HuH-7.5 (cell line): ENCODE results near the gene DLL4.

ENCODE experiments used
- DNase-seq: peaks from one replicate; pipeline ENCODE4 v3.0.0; 2011; ENCODE audit warnings: low spot score

Gene DLL4

DNA sequence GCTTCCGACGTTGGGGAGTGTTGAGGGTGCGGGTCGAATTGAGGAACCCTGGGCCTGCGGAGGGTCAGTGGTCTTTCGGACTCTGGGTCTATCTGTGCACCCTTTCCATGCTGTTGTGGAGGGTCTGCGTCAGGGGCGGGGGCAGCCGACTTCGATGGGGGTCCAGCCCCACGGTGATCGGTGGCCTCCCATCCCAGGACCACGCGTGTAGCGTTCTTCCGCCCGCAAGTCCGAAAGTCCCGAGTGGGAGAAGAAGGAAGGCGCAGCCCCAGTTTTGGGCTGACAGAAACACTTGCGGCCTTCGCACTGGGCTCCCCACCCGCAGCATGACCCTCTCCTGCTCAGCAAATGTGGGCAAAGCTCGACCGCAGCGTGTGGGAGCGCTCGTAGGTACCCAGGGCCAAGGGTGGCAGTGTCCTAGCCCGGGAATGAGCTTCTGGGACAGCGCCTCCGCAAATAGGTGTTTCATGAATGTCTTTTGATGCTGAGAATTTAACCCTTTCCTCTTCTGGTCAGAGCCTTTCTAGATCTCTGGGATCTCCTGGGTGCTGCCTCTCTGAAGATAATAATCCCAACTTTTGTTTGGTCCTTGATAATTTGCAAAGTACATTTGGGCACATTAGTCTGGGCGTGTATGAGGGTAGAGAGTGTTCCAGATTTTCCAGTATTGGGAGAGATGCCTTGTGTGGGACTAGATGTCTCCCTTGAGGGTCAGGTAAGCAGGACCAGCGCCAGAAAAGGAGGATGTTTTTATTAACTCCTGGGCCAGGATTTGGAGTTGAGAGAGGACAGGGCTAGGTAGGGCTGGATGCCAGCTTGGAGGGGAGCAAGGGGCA is 2.3 kb upstream of the DLL4 start:
- no peak for DNase-seq

DNA sequence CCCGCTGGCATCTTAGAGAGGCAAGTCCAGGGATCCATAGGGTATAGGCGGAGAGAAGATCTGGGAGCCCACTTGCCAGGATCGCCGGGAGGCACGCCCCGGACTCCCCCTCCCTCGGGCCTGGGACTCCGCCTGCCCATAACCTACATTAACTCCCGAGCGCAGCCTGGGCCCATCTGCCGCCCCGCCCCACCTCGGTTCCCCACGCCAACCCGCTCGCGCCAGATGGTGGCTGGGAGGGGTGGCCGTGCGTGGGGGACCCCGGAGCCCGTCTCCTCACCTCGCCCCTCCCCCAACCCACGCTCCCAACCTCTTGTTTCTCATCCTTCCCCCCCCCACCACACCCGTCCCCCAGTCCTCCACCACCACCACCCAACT is 1.7 kb upstream of the DLL4 start:
- DNase-seq, result no peak

DNA sequence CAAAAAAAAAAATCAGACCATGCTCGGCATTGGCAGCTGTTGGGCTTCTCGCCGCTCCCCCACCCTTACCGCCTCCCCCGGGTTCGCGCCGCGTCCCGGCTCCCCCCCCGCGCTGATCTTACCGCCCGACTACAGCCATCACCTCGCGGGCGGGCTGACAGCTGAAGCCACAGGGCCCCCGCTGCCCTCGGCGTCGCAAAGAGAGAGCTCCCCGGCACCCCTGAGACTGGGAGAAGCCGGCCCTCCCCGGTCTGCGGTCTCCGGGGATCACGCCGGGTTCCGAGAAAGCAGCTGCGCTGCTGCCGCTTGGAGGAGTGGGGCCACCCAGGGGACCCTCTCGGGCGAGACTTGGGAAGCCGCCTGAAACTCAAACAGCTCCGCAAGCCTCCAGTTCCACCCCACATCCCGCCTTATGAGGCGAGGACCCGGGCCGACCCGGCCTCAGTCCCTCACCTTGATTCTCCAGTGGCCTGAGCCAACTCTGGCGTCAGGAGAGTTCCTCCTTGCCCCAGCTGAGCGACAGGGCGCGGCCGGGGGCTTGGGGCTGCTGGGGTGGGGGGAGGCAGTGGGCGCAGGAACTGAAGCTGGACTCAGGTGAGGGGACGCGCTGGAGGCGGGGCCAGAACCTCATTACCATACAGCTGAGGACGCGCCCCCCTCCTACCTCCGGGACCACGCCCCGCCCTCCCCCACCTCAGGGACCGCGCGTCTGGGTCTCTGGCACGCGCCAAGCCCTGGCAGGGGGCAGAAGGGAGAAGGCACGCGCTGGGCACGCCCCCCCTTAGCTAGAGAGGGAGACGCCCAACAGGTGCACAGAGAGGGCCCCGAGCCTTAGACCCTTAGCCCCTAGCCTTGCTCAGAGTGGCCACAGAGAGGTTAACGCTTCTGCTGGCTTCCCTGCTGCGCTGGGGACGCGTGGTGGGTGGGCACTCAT is 1.0 kb upstream of the DLL4 start:
- DNase-seq, result no peak

DNA sequence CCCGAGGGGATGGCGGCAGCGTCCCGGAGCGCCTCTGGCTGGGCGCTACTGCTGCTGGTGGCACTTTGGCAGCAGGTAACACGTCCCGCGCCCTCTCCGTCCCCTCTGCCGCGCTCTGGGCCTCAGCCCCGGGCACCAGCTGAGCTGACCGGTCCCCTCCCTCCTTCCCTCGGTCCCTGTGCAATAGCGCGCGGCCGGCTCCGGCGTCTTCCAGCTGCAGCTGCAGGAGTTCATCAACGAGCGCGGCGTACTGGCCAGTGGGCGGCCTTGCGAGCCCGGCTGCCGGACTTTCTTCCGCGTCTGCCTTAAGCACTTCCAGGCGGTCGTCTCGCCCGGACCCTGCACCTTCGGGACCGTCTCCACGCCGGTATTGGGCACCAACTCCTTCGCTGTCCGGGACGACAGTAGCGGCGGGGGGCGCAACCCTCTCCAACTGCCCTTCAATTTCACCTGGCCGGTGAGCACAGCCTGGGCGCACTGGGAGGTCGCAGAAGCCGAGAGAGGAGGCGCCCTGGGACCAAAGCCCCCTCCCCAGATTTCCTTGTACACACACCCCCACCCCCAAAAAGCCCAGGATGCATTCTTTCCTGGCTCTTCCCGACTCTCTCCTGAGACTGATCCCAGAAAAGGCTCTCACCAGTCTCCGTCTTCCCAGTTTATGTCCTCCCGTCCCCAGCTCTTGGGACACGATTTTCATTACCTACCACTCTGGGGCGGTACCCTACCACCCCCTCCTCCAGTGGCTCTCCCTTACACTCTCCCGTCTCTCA is 705 bp downstream of the DLL4 start:
- no peak for DNase-seq

DNA sequence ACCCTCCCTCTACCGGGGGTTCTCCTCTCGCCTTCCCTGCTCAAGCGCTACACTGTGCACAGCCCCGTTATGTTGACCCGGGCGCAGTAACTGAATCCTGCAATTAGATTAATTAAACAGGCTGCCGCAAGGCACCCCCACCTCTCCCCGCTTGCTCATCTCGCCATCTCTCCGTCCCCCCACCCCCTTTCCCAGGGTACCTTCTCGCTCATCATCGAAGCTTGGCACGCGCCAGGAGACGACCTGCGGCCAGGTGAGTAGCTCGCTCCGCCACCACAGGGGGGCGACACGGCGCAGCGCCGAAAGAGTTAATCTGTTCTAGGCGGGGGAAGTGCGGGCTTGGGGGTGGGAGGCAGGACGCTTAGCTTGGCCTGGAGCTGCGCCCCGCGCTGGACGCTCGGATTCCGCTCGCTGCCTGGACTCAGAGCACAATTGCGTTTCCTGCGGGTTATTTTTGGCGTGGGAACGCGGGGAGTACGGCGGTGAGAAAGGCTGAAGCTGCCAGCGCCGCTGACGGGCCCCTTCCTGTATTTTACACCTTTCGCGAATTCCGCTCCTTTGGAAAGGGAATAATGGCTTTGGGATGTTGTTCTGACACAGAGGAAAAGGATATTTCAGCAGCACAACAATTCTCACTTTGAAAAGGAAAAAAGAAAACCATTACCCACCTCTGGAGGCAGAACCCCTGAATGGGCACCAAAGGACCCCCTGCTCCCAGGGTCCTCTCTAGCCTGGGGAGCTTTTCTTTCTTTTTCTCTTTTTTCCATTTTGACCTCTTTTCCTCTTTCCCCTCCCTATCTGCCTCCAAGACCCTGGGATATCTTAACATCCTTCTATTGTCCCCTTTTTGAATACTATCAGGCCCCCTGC is 1.5 kb downstream of the DLL4 start:
- peak; percentile 77 for DNase-seq

DNA sequence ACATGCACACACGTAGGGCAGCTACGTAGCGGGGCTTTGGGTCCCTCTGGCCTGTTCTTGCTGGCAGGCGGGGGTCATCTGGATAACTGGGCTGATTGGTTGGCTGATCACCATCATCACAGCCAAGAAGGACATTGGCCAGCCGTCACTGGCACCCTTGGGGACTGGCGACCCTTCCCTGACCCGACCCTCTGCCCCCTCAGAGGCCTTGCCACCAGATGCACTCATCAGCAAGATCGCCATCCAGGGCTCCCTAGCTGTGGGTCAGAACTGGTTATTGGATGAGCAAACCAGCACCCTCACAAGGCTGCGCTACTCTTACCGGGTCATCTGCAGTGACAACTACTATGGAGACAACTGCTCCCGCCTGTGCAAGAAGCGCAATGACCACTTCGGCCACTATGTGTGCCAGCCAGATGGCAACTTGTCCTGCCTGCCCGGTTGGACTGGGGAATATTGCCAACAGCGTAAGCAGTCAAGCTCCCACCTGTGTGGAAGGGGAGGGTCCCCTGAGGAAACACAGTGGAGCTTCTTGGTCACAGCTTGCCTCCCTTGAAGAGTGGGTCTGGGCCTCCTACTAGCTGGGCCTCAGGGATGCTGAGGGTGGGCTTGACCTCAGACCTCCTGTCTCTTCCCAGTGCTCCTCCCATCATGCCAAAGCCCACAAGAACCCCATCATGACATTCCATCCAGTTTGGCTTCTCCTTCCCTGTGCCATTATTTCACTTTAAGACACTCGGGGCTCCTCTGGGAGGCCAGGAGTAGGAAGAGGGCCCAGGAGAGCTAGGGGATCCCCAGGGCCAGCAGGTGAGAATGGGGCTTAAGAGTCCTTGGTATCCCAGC is 2.4 kb downstream of the DLL4 start:
- DNase-seq, result no peak

DNA sequence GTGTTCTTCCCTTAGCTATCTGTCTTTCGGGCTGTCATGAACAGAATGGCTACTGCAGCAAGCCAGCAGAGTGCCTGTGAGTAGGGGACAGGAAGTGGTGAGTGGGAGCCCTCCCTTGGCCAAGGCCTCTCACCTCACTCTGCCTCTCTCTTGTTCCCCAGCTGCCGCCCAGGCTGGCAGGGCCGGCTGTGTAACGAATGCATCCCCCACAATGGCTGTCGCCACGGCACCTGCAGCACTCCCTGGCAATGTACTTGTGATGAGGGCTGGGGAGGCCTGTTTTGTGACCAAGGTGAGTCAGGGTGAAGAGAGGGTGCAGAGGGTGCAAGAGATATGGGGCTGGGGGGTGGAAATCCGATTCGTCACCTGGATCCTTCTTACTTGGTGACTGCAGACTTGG is 3.0 kb downstream of the DLL4 start:
- no peak for DNase-seq

DNA sequence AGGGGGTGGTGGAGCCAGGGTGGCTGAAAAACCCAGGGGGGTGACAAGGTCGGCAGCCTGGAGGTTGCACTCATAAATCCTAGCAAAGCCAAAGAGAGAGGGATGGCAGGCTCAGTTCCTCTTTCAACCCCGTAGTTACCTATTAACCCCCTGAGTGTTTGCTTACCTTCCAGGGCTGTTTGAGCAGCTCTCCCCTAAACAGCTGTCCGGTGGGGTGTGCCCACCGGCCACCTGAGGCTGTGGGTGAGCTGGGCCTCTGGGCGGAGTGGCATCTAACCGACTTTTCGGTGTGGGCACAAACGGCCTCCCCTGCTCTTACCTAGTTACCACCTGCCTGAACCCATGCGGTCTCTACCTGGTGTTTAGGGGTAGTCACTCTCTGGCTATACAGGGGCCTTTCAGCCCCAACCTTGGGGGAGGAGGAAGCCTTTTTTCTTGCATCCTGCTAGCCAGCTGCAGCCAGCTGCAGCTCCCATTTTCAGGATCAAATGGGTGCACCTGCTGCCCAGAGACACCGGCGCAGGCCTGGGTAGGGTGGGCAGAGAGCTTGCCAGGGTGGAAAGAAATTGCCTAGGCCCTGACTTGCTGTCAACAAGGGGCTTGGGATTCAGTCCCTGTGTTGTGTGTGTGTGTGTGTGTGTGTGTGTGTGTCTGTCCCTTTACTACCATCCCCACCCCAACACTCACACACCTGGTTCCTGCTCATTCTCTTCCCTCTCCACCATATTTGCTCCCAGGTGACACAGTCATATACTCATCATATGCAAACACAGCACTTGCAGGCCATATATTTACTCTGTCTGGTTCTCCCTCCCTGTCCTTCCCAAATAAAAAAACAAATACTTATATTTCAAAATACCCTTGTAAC is 3.7 kb downstream of the DLL4 start:
- DNase-seq, result peak; percentile 82

DNA sequence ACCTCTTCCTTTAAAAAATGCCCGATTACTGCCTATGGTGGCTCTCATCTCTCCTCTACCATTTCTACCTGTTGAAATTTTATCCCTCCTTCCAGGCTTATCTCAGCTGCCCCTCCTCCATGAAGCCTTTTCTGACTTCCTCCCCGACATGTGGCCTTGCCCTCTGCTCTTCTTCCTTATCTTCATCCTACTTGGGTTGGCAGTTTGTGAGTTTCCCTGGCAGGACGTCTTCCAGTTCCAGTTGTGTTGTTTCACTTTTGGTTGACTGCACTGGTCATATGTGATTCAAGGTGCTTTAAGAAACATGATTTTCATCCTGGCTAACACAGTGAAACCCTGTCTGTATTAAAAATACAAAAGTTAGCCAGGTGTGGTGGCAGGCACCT is 4.4 kb downstream of the DLL4 start:
- no peak for DNase-seq

DNA sequence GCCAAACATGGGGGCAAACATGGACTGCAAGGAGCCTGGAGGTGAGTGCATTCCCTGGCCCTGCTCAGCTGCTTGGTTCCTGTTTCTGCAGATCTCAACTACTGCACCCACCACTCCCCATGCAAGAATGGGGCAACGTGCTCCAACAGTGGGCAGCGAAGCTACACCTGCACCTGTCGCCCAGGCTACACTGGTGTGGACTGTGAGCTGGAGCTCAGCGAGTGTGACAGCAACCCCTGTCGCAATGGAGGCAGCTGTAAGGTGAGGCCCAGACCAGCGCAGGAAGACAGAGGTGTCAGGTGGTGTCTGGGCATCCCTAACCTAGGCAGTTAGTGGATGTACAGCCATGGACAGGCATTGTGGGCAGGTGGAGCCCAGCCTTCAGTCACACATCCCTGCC is 5.3 kb downstream of the DLL4 start:
- no peak for DNase-seq

DNA sequence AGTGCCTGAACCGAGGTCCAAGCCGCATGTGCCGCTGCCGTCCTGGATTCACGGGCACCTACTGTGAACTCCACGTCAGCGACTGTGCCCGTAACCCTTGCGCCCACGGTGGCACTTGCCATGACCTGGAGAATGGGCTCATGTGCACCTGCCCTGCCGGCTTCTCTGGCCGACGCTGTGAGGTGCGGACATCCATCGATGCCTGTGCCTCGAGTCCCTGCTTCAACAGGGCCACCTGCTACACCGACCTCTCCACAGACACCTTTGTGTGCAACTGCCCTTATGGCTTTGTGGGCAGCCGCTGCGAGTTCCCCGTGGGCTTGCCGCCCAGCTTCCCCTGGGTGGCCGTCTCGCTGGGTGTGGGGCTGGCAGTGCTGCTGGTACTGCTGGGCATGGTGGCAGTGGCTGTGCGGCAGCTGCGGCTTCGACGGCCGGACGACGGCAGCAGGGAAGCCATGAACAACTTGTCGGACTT is 7.1 kb downstream of the DLL4 start:
- DNase-seq, result no peak

DNA sequence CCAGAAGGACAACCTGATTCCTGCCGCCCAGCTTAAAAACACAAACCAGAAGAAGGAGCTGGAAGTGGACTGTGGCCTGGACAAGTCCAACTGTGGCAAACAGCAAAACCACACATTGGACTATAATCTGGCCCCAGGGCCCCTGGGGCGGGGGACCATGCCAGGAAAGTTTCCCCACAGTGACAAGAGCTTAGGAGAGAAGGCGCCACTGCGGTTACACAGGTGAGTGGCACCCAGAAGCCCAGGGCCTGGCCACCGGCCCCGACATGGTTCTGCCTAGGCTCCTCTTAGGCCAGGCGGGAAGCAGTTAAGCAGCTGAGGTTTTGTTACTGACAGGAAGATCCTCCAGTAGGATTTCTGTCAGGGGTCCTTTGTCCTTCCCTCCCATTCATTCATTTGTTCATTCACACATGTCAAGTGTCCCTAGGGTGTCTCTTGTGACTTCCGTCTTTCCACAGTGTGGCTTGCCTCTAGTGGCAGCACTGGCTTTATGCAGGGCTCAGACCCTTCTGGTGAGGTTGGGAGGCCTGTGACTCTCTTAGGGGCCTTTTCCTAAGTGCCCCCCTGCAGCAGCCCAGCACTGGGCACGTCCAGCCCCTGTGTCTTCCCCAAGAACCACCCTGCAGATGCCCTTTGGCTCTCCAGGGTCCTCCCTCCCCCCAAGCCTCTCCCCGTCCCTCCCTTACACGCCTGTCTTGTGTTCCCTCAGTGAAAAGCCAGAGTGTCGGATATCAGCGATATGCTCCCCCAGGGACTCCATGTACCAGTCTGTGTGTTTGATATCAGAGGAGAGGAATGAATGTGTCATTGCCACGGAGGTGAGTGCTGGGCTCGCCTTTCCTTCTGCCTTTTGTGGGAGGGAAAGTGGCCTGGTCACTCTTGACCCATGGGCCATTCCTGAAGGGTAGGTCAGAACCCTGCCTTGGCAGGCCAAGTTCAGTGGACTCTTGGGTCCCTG is 7.8 kb downstream of the DLL4 start:
- no peak for DNase-seq

DNA sequence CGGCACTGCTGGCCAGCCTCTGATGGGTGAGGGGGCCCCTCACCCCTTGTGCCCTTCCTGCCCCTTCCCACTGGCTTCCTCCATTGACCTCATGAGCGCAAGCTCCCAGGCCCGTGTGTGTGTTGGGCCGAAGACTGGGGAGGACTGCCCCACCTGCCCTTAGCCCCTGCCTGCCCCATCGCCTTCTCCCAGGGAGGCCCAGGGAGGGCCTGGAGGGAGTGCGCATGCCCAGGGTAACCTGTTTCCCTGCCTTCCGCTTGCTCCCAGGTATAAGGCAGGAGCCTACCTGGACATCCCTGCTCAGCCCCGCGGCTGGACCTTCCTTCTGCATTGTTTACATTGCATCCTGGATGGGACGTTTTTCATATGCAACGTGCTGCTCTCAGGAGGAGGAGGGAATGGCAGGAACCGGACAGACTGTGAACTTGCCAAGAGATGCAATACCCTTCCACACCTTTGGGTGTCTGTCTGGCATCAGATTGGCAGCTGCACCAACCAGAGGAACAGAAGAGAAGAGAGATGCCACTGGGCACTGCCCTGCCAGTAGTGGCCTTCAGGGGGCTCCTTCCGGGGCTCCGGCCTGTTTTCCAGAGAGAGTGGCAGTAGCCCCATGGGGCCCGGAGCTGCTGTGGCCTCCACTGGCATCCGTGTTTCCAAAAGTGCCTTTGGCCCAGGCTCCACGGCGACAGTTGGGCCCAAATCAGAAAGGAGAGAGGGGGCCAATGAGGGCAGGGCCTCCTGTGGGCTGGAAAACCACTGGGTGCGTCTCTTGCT is 8.8 kb downstream of the DLL4 start:
- no peak for DNase-seq

DNA sequence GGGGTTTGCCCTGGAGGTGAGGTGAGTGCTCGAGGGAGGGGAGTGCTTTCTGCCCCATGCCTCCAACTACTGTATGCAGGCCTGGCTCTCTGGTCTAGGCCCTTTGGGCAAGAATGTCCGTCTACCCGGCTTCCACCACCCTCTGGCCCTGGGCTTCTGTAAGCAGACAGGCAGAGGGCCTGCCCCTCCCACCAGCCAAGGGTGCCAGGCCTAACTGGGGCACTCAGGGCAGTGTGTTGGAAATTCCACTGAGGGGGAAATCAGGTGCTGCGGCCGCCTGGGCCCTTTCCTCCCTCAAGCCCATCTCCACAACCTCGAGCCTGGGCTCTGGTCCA is 9.4 kb downstream of the DLL4 start:
- no peak for DNase-seq

DNA sequence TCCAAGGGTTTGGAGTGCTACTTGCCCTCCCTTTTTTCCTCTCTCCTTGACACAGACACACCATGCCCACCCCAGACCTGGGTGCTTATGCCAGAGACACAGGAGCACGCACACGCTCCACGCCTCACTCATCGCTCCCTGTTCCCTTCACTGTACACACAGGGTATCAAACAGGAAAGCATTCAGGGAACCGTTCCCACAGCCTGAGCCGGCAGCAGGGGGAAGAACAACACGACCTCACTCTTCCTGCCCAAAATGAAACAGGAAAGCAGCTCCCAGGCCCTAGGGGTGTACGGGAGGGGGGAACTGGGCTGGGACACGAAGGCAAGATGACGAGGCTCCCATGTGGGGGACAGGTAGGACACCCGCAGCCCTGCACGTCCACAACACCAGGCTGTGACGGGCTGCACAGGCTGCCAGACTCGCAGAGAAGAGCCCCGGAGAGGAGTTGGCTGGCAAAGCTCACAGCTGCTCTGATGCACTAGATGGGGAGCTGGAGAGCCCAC is 11.2 kb downstream of the DLL4 start:
- no peak for DNase-seq

DNA sequence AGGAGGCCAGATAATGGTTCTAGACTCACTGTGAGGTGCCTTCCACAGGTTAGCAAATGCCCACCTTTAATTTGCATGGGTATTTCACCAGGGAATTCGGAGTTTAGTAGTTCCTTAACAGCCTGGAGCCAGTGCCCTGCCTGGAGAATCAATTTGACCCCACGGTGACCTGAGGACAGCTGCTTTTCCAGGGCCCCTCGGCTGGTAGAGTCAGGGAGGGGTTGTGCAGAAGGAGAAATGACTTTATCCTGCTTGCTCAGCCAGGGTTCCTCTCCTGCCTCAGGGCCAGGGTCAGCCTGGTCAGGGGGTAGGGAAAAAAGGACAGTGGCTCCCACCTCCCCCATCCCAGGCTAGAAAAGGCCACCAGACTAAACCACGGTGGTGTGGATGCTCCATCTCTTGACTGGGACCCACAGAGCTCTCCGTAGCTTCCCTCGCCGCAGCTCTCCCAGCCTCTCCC is 12.0 kb downstream of the DLL4 start:
- DNase-seq, result no peak
